HG02571 (cell line): Measurements from ENCODE around the gene DDX20.

Source experiments
- ATAC-seq: cut with Tn5 transposase; IDR thresholded peaks from one replicate; pipeline ENCODE4 v1.9.1; 2021; ENCODE audit warnings: mild to moderate bottlenecking, moderate library complexity; ENCODE audit not compliant: unreplicated experiment

The DDX20 gene, protein sequence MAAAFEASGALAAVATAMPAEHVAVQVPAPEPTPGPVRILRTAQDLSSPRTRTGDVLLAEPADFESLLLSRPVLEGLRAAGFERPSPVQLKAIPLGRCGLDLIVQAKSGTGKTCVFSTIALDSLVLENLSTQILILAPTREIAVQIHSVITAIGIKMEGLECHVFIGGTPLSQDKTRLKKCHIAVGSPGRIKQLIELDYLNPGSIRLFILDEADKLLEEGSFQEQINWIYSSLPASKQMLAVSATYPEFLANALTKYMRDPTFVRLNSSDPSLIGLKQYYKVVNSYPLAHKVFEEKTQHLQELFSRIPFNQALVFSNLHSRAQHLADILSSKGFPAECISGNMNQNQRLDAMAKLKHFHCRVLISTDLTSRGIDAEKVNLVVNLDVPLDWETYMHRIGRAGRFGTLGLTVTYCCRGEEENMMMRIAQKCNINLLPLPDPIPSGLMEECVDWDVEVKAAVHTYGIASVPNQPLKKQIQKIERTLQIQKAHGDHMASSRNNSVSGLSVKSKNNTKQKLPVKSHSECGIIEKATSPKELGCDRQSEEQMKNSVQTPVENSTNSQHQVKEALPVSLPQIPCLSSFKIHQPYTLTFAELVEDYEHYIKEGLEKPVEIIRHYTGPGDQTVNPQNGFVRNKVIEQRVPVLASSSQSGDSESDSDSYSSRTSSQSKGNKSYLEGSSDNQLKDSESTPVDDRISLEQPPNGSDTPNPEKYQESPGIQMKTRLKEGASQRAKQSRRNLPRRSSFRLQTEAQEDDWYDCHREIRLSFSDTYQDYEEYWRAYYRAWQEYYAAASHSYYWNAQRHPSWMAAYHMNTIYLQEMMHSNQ

DNA sequence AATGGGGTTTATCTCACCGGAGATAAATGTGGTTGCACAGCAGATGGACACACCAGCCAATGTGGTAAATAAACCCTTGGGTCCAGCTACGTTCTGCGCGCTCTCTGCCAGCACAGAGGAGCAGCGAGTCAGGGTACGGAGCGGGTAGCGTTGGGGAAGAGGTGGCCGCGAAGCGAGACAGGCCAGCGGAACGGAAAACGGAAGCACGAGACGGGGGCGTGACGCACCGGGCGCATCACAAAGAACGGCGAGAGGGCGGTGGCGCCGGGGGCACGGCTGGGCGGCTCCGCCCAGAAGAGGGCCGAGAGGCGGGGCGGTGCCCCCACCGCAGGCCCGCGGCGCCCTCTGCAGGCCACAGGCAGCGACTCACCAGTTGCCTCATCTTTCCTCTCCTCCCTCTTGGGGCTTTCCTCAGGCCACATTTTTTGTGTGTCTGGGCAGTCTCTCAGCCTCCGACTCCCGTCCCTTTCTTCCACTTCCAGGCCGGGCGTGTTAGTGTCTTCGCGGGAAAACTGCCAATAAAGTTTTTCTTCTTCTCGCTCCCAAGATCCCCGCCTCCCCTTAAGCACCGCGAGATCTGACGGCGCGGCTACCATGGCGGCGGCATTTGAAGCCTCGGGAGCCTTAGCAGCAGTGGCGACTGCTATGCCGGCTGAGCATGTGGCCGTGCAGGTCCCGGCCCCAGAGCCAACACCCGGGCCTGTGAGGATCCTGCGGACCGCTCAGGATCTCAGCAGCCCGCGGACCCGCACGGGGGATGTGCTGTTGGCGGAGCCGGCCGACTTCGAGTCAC, at the start of gene DDX20:
TSS of gene DDX20 (plus strand) at position 571 of the 793 bp plus-strand sequence. CDS start at position 595, 24 bp downstream.
- peak; percentile 91 for ATAC-seq

DNA sequence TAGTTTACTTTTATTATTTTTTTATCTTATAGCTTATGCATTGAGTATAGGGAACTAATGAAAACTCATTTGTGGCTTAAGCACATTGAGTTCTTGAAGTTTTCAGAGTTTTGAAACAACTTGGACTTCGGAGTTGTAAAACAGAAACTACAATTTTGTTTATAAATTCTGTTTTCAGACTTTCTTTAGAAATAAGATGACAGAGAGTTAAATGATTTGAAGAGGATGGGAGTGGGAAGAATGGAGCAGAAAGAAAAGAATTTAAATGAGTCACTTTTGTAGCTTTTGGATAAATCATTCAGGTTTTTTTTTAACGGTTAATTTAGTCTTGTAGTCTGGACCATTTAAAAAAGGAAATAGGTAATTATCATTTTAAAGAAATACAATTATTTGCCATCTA, 48.8 kb upstream of the DDX20 start:
- ATAC-seq, result no peak

DNA sequence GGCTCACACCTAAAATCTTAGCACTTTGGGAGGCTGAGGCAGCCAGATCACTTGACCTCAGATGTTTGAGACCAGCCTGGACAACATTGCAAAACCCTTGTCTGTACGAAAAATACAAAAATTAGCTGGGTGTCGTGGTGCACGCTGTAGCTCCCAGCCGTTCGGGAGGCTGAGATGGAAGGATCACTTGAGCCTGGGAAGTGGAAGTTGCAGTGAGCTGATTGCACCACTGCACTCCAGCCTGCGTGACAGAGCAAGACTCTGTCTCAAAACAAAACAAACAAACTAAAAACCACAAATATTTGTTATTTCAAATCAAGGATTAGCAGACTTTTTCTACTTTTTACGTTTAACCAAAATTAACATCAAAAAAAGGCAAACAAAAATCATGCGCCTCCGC, 47.8 kb upstream of the DDX20 start:
- ATAC-seq, result no peak

DNA sequence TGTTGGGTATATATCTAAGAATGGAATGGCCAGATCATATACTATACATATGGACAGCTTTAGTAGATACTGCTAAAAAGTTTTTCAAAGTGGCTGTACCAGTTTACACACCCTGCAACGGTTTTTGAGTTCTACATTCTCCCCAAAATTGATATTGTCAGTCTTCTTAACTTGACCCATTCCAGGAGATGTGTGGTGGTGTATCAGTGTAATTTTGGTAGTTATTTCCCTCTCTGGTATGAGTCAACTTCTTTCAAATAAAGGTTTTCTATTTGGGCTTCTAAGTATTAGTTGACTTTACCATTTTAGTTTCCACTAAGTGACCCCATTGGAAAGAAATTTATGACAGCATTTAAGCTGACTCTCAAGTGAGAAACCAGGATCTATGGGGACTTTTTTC, 45.7 kb upstream of the DDX20 start:
- ATAC-seq, result no peak

DNA sequence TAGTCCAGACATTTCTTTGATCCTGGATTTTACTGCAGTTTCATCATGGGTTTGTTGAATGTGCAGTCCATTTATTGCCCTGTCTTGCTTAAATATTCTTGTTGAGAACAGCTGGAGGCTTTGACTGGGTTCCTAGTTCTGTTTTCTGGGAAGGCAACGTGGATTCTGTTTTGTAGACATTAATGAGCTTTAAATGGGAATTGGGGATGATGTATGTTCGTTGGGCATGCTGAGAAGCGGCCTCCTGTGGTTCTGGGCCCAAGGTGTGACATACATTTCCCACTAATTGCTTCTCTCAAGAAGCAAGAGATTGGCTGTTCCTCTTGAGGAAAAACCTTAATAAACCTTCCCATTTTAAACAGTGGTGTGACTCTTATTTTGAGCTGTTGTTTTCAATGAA, 39.4 kb upstream of the DDX20 start:
- ATAC-seq, result no peak

DNA sequence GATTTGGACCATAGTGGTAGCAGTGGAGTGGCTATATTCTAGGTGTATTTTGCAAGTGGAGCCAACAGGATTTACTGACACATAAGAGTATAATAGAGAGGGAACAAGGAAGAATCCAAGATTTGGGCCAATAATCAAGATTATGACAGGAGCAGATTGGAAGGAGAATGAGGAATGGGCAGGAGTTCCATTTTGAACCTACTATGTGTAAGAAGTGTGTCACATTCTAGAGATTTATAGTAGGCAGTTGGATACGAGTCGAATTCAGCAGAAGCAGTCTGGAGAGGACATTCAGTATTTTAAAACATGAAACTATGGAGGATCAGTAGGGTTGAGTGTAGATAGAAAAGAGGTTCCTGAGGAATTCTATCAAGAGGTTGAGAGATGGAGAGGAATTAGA, 38.3 kb upstream of the DDX20 start:
- no peak for ATAC-seq

DNA sequence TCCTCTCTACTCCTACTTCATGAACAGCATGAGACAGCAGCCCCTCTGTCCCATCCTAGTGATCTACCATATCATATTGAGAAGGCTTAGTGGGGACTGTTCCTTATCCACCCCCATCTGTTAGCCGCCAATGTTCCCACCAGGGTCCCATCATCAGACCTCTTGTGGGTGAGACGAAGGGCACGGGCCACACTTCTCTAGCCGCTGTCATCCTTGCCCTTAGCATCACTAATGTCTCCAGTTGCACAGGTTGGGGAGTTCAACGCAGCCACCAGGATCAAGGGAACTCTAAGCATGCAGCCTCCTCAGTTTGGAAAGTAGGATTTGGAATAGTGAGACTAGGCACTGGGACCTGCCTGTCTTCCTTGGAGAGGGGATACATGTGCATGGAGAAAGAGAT, 36.6 kb upstream of the DDX20 start:
- no peak for ATAC-seq

DNA sequence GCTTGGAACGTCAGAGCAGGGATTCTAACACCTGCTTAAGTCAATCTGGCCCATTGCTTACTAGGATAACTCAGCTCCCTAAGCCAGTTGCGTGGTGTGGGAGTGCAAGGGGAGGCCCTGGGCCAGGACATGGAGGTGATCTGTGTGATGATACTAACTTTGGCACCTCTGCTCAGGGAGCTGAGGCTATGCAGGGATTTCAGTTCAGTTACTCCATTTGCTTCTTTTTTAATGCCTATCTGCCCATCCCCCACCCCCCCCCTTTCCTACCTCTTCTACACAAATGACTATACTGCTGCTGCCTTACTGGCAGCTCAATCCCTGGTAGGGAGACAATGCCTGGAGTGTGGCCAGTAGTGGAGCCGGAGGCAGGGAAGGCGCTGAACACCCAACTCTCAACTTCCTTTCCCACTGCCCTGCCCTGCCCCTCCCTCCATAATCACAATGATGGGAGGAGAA, 36.0 kb upstream of the DDX20 start:
- ATAC-seq, result no peak

DNA sequence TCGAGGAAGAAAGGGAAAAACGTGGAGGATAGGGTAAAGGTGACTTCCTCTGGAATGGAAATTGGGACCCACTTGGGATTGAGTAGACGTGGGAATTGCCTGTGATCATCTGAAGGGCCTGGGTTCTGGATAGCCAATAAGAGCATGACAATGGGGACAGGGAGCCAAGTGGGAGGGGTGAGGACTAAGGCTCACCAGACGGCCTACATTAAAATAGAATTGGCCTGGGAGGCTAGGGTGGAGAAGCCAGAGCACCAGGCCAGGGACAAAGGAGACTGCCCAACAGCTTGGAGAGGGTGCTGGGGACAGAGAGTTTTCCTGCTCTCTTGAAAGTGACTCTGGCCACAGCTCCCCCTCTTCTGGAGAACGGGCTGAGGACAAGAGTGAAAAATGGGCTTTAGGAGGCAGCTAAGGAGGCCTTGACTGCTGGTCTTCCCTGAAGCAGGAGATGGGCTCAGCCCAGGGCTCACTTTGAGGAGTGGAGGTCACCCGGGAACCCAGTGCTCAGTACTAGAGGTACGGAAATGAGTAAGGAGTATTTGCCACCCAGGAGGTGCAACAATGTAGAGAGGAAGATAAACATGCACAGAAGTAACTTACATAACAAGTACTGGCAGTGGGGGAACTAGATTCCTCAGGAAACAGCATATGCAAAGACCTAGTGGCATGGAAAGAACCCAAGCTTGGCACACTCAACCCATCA, 35.3 kb upstream of the DDX20 start:
- ATAC-seq, result no peak

DNA sequence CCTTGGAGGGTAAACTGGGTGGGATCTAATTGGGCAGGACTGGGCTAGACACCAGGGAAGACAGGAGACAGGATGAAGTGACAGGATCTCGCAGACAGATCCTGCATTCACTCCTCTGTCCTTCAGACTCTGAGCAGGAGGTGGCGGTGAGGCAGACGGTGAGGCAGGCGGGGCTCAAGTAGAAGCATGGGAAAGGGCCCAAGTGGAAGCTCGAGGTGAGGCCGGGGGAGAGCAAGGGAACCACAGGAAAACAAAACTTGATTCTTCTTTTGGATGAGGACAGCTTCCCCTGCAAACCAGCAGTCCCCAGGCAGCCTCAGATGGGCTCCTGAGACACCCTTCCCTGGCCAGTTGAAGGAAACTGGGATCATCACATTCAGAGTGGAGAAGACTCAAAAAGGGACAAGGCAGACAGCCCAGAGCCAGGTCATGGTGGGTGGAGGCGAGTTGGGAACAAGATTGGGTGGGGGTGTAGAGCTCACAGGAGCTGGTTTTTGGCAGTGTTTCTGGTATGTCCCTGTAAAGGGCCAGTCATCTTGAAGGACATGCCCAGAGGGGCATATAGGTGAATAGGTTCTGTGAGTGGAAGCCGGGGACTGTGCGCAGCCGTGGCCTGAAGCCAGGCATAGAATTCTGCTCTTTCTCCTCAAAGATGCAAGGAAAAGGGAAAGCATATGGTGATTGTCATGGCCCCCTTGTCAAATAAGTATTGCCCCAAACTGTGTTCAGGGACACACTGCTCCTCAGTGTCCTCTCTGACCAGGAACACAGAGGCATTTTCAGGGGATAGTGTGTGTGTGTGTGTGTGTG, 34.5 kb upstream of the DDX20 start:
- no peak for ATAC-seq

DNA sequence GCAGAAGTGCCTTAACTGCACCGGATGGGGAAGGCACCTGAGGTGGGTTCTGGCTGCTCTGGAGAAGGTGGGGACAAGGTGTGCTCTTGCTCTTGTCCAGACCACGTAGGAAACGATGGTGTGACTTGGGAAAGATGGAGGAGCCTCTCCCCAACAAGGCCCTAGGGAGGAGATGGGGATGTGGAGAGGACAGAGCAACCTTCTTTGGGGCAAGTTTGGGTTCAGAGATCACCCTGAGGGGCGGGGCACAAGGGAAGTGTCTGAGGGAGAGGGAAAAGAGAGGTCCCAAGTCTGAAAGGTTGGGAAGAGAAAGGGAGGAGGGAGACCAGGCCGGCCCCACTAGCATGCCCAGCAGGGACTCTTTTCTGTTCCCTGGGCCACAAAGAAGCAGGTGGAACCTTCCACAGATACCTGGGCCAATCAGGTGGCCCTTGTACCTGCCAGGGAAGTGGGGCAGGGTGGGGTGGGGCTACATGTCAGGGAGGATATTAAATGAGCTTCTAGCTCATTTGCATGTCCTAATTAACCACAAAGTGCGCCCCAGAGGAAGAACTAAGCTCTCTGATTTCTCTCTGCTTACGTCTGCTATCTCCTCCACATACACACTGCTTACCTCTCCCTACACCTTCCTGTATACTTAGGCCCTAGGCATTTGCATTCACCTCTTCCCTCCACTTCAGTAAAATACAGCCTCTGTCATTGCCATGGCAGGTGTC, 32.5 kb upstream of the DDX20 start:
- ATAC-seq, result no peak

DNA sequence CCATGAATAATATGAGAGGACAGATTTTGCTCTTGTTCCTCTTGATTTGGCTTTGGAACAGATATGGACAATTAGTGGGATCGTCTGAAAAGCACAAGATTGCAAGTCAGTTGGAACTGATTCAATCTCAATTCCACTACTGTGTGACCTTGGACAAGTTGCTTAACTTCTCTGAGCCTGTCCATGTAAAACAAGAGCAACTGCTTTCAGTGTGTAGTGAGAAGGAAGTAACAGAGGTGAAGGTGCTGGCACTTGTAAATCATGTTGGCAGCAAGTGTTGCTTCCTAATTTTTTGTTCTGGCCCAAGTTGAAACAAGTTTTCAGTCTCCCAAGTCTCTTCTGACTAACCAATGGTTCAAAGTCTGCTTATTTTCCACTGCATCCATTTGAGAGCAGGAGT, 31.8 kb upstream of the DDX20 start:
- ATAC-seq, result no peak

DNA sequence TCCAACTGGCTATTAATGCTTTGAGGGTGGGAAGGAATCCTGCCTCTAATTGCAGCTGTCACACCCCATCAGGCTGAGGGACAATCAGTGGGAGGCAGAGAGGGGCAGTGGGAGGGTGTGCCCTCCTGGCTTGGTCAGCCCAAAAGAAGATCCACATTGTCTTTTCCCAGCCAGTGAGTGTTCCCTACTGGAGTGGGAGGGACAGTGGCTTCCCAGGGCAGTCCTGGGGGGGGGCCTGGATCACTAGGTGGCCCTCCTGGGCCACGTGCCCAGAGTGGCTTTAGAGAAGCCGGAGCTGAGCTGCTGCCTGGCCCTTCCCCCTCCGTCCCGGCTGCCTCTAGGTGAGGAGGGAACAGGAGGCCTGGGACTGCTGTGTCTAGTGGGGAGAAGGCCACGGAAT, 30.5 kb upstream of the DDX20 start:
- no peak for ATAC-seq

DNA sequence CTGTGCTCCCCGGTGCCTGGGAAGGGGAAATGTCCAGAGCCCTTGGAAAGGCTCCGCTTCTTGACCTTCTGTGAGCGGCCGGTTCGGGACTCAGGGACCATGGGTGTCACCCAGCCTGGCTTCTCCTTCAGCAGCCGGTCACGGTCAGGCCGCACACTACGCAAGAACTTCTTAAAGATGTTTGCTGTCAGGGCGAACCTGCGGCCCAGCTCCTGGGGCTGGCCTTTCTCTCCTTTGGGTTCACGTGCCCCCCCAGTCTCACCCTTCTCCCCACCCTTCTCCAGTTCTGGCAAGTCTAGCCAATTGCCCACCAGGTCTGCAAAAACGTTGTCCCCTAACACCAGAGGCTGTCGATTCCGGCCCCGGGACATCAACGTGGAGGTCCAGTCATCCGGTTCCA, 28.6 kb upstream of the DDX20 start:
- ATAC-seq, result no peak

DNA sequence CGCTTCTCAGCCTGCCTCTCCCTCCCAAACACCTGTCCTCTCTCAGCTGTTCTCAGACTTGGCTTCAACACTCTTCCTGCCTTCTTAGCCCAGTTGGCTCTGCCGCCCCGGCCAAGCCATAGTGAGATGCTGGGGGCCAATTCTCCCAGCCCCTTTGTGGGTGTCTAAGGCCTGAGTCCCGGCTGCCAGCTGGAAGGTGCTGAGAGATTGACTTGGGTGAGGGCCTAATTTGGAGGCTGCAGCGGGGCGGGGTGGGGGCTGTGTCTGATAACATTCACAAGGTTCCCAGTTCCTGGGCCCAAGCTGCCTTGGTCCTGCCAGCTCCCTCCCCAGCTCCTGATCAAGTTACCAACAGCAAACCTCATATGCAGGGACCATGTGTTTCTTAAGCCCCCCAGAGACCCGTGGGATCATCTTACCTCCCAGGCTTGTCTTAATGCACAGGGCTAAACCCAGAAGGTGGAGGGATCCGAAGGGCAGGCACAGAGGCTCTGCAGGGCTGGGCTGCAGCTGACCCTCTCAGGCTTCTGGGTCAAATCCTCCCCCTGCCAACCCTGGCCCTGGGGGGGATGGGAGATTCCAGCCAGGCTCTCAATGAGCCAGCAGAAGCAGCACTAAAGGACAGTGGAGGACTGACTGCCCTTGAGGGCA, 26.3 kb upstream of the DDX20 start:
- ATAC-seq, result no peak

DNA sequence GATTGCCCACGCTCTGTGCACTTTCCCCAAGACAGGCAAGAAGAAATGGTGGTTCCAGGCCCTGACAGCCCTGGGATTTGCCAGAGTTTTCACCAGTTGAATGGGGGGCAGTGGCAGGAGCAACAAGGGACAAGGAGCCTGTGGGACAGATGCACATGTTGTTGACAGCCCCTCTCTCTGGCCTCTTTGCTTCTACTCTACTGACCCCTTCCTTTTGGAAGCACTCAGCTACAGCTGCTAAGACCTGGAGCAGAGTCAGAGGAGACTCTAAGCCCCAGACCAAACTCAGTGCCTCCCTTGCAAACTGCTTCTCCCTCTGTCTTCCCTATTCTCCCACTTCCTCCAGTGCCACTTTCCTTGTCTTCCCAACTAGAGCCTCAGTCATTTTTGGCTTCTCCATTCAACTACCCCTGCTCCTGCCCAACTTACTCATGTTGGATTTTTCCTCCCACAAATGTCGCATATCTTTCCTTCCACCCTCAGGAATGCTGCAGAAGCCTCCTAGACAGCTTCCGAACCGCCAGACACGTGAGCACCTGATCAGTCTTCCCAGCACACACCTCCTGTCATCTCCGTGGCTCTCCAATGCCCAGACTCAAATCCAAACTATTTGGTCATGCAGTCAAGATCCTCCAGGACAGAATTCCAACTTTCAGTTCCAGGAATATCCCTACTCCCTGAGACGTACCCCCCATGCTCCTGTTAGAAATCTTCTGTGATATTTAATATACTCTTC, 25.6 kb upstream of the DDX20 start:
- no peak for ATAC-seq

DNA sequence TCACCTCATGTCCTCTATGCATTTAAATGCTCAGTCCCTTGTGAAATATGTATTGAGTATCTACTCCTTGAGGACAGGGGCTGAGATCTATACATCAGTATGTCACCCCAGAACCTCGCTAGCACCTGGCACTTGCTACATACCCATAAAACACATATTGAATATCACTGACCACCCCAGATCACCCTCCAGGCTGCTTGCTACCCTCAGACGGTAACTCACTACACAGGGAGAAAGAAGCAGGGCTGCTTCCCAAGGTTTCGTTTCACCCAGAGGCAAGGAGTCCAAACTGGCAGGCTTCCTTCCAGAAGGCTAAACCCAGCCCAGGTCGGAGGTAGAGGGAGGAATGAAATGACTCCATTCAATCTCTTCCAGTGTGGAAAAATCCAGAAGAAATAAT, 25.0 kb upstream of the DDX20 start:
- no peak for ATAC-seq

DNA sequence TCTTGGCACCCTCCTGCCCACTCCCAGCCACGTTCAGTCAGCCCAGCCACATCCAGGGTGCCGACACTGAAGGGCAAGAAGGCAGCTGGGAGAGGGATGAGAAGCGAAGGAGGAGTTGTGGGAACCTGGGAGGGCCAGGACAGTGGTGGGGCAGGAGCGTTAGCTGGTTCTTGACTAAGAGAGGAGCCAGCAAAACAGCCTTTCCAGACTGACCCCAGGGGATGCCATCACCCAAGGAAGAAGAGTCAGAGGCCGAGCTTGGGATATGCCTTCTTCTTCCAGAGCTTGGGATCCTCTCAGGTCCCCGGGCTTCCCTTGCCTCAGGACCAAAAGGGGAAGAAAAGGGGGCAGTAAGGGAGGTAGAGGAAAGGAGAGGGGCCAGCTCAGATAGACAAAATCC, 23.7 kb upstream of the DDX20 start:
- ATAC-seq, result no peak
